Activated CD4-positive, alpha-beta T cell treated with anti-CD3 and anti-CD28 coated beads, Interleukin-2, amount 50 U/mL, for 1 hour (primary cell): ENCODE data around the gene CFAP58.

ENCODE experiments used
- DNase-seq: peaks from one replicate; pipeline ENCODE4 v3.0.0-alpha.2; 2020

CFAP58 gene, protein sequence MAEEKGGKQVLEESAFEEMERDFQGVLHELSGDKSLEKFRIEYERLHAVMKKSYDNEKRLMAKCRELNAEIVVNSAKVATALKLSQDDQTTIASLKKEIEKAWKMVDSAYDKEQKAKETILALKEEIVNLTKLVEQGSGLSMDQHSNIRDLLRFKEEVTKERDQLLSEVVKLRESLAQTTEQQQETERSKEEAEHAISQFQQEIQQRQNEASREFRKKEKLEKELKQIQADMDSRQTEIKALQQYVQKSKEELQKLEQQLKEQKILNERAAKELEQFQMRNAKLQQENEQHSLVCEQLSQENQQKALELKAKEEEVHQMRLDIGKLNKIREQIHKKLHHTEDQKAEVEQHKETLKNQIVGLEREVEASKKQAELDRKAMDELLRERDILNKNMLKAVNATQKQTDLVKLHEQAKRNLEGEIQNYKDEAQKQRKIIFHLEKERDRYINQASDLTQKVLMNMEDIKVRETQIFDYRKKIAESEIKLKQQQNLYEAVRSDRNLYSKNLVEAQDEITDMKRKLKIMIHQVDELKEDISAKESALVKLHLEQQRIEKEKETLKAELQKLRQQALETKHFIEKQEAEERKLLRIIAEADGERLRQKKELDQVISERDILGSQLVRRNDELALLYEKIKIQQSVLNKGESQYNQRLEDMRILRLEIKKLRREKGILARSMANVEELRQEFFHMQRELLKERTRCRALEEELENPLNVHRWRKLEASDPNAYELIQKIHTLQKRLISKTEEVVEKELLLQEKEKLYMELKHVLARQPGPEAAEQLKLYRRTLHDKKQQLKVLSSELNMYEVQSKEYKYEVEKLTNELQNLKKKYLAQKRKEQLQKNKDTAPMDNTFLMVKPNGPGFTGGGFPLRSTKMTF

DNA sequence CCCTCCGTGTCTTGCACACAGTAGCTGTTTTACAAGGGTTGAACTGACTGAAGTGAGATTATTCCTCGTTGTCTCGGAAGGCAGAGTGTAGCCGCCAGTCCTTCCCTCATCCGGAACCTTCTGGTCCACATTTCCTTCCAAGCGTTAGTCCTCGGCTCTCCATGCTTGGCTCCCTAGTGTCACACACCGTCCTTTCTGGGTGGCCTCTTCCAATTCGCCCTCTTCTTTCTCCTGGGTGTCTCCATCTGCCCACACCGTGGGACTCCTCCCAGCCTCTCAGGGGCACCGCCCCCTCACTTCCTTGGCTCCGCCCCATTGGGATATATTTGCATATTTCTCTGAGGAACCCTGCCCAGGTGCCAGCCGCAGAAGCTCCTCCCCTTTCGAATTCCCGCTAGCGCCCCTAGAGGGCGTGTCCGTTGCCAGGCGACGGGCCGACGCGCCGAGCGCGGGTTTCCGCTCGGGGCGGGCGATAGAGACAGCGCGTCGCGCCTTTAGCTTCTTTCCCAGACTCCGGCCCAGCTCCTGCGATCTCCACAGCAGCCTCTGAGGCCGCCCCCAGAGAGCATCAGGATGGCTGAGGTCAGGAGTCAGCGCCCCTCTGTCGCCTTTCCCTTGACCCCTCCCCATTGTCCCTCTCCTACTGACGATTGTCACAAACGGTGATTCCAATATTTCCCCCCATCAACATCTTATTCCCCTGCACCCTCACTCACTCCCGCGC lies at the start of gene CFAP58:
Gene CFAP58 (plus strand): TSS at position 509 of the 724 bp plus-strand sequence. CDS start 65 bp downstream, at position 574.
- DNase-seq: peak; percentile 90

DNA sequence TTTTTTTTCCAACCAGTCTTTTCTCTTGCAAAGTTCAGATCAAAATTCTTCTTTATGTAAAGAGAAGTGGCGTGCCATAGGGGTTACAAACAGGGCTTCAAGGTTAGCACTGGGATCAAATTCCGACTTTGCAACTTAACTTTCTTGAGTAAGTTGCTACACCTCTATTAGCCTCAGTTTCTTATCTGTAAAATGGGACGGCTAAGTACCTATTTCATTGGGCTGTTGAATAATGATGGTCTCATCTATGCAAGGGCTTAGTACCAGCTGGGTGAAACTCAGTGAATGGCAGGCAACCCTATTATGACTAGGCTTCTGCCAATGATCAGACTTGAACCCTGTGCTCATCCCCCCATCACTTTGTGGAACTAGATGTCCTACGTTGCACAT lies 49.3 kb upstream of the CFAP58 start:
- no peak for DNase-seq

DNA sequence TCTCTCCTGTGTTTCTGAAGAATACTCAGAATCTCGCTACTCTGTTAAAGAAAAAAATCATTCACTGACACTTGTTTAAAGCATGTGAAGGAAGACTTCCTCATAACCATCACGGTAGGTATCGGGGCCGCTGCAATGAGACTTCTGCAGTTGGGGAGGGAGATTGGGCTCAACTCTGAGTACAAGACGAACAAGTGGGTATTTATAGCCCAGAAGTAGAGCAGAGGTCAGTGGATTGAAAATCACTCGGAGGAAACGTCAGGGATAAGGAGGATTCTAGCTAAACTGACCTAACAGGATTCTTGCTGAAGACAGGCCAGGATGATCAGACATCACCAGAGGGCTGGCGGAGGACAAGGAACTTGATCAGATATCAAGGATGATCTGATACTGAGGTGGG lies 48.7 kb upstream of the CFAP58 start:
- DNase-seq: no peak

DNA sequence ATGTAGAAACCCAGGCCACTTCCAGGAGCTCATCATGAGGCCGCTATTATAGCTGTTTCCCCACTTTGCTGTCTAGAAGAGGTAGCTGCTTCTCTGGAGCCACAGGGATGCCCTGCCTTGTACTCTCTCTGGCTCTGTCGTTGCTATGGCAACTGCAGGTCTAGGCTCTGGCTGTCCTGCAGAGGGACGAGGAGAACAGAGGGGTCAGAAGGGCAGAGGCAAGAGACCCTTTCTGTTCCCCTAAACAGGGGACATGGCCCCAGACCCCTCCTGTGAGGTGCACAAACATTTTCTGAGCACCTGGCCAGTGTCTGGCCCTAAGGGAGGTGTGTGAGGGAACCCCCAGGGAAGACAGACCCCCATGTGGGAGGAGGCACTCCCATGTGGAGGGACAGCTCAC lies 46.7 kb upstream of the CFAP58 start:
- DNase-seq: no peak

DNA sequence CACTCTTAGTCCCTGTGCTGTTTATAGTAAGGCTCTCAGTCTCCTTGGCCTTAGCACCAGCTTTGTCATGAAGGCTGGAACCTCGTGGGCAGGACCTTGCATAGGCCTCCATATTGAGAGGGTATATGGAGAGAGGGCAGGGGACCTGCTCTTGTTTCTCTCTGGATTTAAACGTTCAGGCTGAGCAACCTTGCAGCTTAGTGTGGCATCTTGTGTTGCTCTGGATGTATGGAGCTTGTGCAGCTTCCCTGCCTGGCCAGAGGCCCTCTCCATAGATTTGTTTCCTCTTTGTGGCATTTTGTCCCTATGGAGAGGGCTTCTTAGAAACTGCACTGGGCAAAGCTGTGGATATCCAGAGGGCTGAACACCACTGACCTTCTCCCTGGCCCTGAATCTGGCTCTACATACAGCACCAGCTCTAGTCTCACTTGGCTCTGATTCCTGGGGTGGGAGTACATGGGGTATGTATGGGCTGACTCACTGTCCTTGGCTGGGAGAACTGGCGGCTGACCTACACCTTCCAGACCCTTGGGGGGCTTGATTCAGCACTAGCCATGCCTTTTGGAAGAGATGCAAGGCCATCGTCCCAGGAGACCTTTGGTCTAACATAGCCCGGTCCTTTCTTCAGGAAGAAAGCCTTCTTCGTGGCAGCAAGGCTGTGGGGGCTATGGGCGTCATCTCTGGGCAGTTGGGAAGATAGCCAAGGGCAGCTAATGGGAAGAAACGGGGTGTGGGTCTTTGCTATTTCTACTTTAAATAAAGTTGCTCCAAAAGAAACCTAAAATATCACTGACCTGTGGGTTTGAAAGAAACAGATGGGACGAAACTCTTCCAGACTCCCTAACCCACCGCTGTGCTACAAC lies 45.8 kb upstream of the CFAP58 start:
- DNase-seq: no peak

DNA sequence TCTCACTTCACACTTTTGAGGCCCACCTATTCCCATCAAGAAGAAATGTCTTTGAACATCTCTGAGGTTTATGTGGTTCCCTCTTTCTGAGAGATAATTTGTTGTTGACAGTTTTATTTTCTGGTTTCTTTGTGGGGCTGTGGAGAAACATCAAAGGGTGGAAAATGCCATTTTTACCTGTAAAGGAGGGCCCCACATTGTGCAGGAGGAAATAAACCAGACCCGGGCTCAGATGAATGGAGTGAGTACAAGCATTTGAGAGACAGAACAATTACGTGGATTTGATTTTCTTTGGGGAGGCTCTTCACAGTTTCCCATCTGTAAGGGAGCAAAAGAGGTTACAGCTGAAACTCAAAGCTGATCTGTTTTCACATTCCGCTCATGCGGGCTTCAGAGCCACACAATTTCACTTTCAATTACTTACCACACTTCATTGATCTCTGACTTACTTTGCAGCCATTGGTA lies 45.2 kb upstream of the CFAP58 start:
- DNase-seq: no peak

DNA sequence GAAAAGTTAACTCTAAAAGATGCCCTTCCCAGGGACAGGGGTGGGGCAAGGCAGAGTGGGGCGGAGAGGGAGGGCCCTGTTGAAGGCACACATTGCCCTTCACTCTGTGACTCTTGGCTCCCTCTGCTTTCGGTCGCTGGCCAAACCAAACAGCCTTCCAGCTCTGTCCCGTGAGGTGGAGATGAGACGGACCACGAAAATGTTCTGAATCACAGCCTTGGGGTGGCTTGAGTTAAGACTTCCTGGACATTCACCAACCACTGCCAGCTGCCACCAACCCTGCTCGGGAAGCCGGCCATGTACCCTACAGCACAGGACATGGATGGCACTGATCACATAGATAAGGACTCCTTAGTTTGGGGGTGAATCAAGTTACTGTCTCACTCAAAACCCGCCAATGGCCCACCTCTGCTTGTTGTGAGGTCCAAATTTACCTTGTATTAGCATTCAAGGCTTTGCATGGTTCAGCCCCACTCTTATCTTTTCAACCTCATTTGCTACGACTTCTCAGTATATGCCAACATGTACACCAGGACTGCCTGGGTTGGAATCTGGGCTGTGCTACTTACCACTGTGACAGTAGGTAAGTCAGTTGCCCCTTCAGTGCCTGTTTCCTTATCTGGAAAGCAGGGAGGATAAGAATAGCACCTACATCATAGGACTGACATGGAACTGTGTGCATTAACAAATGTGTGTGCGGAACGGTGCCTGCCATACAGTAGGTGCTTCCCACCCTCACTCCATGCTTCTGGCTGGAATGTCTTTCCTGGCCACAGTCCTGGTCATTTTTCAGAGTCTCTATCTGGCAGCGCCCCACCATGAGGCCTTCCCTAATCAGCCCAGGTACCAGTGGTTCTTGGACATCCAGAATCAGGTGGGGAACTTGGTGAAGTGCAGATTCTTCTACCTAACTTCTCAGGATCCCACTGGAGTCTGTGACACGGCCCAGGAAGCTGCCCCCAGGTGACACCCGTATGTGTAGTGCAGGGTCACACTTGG lies 43.4 kb upstream of the CFAP58 start:
- no peak for DNase-seq

DNA sequence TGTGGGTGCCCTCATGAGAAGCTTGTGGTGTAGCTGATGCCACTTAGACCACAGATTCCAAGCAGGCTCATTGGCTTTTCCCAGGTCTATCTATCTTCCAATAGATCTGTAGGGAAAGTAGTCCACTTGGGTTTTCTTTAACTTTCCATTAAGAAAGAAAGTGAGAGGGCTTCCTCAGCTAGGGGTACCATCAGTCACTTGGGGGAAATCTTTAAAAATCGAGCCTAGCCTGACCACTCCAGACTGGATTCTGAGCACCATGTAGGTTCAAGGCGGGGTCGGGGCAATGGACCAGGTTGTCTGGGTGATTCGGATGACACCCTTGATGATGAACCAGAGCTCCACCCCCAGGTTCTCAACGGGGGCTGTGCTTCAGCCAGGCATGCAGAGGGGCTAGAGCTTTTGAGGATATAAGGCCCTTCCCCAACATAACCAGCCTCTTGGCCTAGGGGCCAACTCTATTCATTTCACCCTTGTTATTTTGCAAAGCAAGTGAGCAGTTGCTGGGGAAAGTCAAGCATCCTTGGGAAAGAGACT lies 42.4 kb upstream of the CFAP58 start:
- DNase-seq: no peak

DNA sequence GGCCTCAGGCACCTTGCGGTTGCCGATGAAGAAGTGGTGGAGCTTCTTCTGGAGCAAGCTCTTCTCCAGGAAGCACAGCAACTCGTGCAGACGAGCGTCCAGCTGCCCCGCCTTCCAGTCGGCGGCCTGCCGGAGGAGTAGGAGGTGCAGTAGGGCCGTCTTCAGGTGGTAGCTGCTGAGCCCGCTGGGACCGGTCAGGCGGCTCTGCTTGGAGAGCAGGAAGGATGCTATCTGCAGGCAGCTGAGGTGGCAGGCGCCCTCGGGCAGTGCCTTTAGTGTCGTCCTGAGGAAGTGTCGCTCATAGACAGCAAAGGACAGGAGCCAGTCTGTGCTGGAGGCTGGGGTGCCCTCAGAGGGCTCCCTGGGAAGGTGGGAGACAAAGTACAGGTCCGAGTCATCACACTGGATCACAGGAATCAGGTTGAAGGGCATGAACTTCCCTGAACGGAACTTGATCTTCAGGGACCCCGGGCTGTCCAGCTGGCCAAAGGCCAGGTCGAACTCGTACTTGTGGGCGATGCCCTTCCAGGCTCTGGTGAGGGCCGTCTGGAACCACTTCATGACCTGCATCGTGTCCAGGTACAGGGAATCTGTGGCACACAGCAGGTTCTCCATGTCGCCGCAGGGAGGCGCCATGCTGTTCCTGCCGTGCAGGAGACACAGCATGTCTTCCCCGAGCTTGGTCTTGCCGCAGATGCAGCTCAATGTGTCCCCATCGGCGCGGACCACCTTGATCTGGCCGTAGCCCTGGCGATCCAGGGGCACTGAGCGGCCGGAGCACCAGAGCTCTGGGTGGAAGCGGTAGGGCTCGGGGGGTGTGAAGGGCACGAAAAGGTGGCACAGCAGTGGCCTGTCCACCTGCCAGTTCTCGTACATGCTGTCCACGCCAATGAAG lies 38.8 kb upstream of the CFAP58 start:
- no peak for DNase-seq

DNA sequence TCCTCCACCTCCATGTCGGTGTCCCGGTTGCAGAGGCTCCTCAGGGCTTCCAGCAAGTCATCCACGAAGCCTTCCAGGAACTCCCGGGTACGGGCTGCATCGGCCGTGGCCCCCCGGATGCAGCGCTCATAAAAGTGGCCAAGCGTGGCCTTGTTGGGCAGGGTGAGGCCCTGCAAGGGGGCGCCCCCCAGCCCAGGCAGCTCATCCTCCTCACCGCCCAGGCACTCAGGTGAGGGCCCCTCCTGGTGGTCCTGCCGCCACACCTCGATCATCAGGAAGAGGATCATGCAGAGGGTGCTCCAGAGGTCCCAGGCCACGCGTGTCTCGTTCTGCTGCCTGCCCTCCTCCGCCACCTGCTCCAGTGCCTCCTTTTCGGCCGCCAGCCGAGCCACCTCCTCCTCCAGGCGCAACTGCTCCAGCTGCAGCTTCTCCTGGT lies 38.1 kb upstream of the CFAP58 start:
- DNase-seq: no peak

DNA sequence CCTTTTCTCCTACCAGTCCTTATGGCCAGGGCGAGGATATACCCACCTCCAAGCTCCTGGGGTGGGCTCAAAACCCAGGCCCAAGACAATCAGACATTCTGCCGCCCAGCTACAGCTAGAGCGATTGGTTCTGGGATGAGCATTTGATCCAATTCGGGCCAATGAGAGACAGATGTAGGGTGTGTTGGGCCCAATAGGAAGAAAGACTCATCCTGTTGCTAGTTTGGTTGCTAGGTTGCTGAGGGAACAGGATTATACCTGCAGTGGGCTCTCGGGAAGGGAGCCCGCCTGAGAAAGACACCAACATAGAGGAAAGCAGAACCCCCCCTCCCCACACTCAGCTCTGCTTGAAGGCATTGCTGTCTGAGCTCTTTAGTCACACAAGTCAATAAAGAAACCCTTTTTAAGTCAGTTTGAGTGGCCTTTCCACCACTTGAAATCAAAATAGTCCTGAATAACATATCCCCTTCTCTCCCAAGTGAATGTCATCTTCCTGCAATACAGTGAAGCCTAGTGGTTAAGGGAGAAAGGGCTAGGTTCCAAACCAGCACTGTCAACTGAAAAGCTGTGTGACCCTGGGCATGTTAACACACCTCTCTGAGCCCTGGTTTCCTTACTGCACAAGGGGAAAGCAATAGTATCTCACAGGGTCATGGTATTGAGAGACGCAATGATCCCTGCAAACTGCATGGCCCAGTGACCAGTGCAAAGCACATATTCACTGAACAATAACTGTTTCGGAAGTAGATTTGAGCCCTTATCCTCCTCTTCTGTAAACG lies 37.1 kb upstream of the CFAP58 start:
- no peak for DNase-seq

DNA sequence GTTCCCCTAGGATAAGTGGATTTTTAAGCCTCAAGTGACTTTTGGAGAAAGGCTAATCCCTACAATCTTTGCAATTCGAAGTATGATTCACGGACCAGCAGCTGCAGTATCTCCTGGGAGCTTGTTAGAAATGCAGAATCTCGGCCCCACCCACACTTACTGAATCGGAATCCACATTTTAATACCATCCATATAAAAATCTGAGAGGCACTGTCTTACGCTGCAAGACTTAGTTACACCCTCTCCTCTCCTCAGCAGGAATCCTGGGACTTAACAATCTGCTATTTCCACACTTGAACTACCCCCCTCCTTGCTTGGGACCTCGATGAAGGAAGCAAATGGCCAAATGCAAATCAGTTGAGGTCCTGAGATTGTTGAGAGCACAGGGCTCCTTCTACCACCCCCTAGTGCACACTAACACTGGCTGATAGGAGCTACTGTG lies 36.3 kb upstream of the CFAP58 start:
- DNase-seq: no peak

DNA sequence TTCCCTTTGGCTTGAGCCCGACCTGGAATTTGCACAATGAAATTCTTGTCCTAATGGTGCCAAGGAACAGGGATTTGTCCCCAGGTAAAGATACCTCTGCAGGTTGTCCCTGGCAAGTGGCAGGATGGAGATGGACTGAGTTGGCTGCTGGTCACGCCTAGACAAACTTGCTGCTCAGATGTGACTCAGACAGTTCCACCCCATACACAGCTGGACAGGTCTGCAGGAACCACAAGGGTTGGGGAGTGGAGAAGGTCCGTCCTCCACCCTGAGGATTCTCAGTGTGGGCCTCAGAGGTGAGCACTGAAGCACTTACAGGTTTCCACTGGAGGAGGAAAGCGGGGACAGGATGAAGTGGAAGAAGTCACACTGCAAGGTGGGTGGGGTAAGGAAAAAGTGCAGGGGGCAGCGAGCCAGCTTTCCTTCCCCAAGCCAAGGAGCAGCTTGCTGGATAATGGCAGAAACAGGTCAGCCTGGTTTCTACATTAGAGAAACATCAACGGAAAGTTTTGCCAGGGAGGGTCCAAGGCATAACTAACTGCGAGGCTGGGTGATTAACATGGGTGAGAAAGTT lies 35.8 kb upstream of the CFAP58 start:
- DNase-seq: no peak

DNA sequence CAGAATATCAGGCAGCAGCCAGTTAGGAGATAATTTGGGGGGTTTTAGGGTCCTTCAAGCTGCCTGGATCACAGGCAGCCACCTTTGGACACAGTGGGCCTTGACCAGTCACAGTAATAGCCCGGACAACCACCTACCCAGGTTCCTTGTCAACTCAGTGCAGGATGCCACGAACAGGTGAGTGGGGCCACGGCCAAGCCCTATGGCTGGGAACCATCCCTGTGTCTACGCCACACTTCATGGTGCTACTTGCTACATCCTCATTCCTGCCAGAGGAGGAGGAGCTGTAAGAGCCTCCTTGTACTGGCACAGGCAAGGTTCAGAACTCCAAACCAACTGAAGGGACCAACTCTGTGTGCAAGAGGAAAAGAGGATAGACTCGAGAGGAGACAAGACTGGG lies 35.3 kb upstream of the CFAP58 start:
- DNase-seq: no peak

DNA sequence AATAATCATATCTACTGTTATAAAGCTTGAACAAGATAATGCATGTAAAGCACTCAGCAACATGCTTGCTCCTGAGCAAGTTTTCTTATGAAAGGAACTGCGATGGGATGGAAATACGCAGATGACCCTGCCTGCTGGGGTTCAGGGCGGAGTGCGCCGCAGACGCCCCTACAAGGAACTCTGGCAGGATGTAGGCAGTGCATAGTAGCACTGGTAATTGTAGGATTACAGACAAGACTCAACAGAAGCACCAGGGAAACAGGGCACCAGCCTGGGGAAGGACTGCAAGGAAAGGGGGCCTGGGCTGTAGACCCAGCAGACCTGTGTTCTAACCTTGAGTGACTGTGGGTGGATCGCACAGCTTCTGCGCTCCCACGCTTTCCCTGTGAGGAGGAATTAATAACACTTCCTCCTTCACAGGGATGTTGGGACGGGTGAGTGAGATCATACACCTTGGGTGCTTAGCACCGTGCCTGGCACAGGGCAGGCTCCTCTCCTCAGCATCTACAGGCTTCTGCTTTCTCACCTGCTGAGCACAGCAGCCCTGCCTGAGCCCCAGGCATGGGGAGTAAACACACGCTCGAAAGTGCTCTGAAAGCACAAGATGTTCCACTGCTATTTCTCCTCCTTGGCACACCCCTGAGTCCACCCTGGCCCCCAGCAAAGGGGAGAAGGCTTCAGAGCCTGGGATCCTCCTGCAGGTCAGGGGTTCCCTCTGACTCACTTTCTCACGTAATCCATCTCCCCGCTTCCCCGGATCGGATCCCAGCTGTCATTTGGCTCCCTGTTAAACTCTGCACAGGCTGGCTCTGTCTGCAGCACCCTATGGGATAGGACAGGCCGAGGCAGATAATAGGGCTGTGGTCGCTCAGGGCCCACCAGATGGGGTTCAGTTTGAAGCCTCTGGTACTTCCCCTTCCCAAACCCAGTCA lies 34.6 kb upstream of the CFAP58 start:
- no peak for DNase-seq

DNA sequence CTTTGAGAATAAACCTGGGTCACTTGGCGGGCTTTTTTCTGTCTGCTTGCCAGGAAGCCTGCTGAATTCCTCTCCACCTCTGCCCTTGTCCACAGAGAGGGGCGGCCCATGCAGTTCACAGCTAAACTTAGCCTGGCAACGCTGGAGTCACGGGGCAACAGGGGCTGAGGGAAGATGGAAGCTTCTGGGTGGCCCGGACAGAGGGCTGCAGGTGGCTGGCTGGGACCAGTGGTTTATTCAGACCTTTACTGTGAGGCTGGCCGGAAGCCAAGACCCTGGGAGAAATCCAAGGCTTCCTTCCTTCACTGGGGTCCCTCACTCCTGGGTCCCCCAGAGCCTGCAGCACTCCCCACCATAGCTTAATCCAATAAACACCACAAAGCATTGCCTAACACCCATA lies 32.4 kb upstream of the CFAP58 start:
- no peak for DNase-seq
